Lower lobe of right lung (tissue), 2 donors: ENCODE results near the gene DNPEP. TPM values are rescaled to one million over a fixed set of nuclear protein-coding genes. Genes with fewer than 3 reads are reported as not detected.
A peak's percentile ranks its signal among the peaks of the same experiment; 100 is the strongest.

Experiments
- ATAC-seq, 2 donors: fragments of 200-7000 bp; cut with Tn5 transposase; one replicate each; pipeline ENCODE4 v1.9.1; 2020 to 2022; ENCODE audit warnings: mild to moderate bottlenecking in 2 of 2, moderate library complexity in 2 of 2
- DNase-seq: peaks from one replicate; pipeline ENCODE4 v3.0.0-alpha.2; 2020
- H3K27ac ChIP-seq: fragments of 200-600 bp; one replicate; pipeline ENCODE4 v1.8.0; 2022
- H3K27me3 ChIP-seq: fragments of 200-600 bp; one replicate; pipeline ENCODE4 v1.8.0; 2022; ENCODE audit warnings: low read depth
- H3K36me3 ChIP-seq: fragments of 200-600 bp; one replicate; pipeline ENCODE4 v1.8.0; 2022; ENCODE audit warnings: mild to moderate bottlenecking
- H3K4me1 ChIP-seq: fragments of 200-600 bp; one replicate; pipeline ENCODE4 v1.8.0; 2022
- H3K4me3 ChIP-seq: fragments of 200-600 bp; one replicate; pipeline ENCODE4 v1.8.0; 2022; ENCODE audit warnings: mild to moderate bottlenecking
- H3K9me3 ChIP-seq: fragments of 200-600 bp; one replicate; pipeline ENCODE4 v1.8.0; 2022
- intact Hi-C: fragments of 100-400 bp; cut with DNase I; formaldehyde crosslinking; loops from one replicate; pipeline ENCODE4 v1.11.0; 2022
- total RNA-seq: library from RNA; stranded (reverse); fragmentation: NEBNext Ultra II Directional; extraction: Animal tissue kit (Norgen Biotek cat#: 25700); gene quantifications from one replicate; pipeline ENCODE4 v1.2.1, GENCODE V29; 2021
- TF ChIP-seq, protein P1 (sequence below): fragments of 200-600 bp; IDR thresholded peaks from one replicate; pipeline ENCODE4 v1.8.0; 2022; ENCODE audit warnings: antibody characterized with exemption, mild to moderate bottlenecking
- donor health status: DM: no; HTN: yes; CAD: no; lungs with severe emphysema.

Gene DNPEP
- total RNA-seq, 1 donor from 2014 or later = 79.5 TPM

DNA sequence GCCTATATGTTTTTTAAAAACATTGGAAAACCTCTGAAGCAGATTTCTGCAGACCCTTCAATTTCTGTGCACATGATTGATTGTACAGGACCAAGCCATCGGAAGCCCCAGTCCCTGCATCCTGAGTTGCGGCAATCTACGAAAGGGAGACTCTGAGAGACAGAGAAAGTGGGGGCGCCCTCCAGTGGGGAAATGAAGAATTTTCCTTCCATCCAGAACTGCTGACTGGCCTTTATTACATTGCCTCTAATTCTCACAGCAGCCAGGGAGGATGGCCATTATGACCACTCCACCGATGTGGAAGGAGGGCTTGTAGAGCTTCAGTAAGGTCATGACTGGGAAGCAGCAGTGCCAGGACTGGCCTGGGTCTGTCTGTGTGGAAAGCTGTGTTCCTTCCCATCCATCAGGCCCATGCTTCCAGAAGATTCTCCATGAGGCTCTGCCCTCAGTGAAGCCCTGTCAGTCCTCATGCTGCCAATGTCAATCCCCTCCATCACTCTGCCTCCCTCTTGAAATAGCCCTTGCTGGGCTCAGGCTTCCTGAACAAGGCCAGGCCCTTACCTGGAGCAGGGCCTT lies 35.2 kb downstream of the DNPEP start:
- H3K9me3 ChIP-seq = no peaks in the 10 kb centered on the region
- H3K4me1 ChIP-seq = no peaks in the 10 kb centered on the region
- no peak overlapping the region for H3K27ac ChIP-seq
- peak; percentile 55 for DNase-seq
- no peak overlapping the region for H3K4me3 ChIP-seq
- intact Hi-C loops = no loop called here
- H3K36me3 ChIP-seq = no peaks in the 10 kb centered on the region
- ATAC-seq = peak; percentile 68 to 79
- TF ChIP-seq, protein P1, sequence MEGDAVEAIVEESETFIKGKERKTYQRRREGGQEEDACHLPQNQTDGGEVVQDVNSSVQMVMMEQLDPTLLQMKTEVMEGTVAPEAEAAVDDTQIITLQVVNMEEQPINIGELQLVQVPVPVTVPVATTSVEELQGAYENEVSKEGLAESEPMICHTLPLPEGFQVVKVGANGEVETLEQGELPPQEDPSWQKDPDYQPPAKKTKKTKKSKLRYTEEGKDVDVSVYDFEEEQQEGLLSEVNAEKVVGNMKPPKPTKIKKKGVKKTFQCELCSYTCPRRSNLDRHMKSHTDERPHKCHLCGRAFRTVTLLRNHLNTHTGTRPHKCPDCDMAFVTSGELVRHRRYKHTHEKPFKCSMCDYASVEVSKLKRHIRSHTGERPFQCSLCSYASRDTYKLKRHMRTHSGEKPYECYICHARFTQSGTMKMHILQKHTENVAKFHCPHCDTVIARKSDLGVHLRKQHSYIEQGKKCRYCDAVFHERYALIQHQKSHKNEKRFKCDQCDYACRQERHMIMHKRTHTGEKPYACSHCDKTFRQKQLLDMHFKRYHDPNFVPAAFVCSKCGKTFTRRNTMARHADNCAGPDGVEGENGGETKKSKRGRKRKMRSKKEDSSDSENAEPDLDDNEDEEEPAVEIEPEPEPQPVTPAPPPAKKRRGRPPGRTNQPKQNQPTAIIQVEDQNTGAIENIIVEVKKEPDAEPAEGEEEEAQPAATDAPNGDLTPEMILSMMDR = peak; percentile 66
- H3K27me3 ChIP-seq = peaks cover 29% of the 10 kb centered on the region

DNA sequence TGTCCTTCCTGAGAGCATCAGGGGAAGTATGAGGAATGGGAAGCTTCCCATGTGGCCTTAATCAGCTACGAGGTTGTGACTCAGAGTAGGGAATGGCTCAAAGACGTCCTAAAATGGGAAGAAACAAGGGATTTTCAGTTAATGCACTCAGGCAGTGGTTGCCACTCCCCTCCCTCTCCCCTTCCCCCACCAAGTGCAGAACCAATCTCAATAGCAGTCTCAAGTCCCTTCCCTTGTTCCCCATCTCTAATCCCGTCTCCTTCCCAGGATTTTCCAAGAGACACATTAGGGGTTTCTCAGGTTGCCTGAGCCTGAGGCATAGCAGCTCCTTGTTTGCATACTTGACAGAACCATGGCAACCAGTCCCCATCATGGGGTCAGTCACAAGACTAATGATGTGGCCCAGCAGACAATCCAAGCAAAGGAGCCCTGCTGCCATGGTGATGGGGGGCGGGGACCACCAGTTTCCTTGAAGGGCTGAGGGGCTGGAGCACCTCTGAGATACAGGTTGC lies 36.9 kb downstream of the DNPEP start:
- Histone ChIP-seq H3K27ac (no peak overlapping the region), H3K36me3 (no peaks in the 10 kb centered on the region), H3K4me1 (no peaks in the 10 kb centered on the region), H3K27me3 (peaks cover 17% of the 10 kb centered on the region), H3K9me3 (no peaks in the 10 kb centered on the region), H3K4me3 (no peak overlapping the region)
- ATAC-seq (no peak), DNase-seq (no peak)
- TF ChIP-seq, protein P1 = no peak
- intact Hi-C loops = no loop called here

DNA sequence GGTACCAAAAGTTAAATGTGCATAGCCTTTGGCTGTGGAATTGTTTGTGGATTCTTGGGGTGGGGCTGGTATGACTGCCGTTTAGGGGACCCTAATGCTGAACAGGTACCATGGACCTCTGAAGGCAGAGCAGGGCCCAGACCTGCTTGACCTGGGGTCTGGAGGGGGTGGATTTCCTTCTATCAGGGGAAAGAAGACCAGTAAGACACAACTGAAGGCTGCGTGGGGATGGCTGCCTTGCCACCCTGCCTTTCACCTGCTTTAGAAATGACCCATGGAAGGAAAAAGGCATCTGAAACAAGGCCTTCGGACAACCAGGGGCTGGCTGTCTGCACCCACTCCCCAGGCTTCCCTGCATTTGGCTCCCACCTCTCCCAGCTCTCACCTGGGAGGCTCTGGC lies 37.5 kb downstream of the DNPEP start:
- H3K27ac ChIP-seq = no peak overlapping the region
- intact Hi-C loops = no loop called here
- peaks cover 16% of the 10 kb centered on the region for H3K27me3 ChIP-seq
- H3K36me3 ChIP-seq = no peaks in the 10 kb centered on the region
- ATAC-seq = no peak
- no peak overlapping the region for H3K4me3 ChIP-seq
- no peaks in the 10 kb centered on the region for H3K9me3 ChIP-seq
- DNase-seq = no peak
- no peaks in the 10 kb centered on the region for H3K4me1 ChIP-seq
- TF ChIP-seq, protein P1 = no peak

DNA sequence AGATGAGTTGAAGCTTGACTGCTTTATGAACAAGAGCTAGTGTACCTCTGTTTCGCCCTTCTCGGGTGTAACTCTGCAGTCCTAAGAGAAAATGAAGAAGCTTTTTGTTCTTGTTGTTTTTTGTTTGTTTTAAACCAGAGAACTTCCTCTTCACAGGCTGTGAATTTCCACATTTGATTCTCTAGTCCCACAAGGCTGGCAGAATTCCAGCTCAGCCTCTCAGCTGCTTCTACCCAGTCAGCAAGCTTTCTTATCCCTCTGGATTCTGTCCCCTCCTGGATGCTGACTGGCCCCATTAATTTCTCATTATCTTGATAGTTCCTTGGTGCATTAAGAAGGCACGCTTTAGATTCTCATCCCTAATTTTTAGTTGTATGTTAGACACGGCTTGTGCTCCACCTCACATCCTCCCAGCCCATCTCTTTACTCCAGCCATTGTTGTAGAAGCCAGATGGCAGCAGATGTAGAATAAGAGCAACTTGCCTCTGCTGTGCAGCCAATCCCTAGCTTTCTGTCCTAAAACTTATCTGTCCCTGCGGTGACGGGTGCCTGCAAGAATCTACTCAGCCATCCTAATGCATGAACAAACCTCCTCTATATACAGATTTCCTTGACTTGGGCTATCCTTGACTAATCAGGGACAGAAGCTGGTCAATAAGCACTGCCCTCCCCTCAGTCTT lies 42.8 kb downstream of the DNPEP start:
- Histone ChIP-seq H3K36me3 (no peaks in the 10 kb centered on the region), H3K4me3 (no peak overlapping the region), H3K27ac (no peak overlapping the region), H3K4me1 (peaks cover 7% of the 10 kb centered on the region), H3K27me3 (no peaks in the 10 kb centered on the region), H3K9me3 (no peaks in the 10 kb centered on the region)
- TF ChIP-seq, protein P1 = no peak
- ATAC-seq = peak in 1 of 2 donors; percentile 11
- intact Hi-C loops = no loop called here
- DNase-seq = peak; percentile 67

DNA sequence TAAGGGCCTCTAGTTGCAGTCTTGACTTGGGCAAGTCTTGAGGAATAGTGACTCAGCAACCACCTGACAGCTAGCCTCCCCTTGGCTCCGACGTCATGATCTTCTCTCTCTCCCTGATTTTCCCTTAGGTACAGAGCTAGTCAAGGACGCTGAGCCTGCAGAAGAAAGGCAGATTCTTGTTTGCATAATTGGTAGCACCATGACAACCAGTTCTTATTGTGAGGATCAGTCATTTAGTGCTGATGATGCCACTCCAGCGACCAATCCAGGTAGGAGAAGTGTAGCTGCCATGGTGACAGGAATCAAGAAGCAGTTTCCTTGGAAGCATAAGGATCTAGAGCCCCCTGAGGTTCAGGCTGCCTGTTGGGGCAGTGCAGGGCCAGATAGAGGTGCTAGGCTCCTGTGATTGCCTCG lies 52.3 kb downstream of the DNPEP start:
- ATAC-seq (no peak), DNase-seq (no peak)
- Histone ChIP-seq H3K9me3 (no peaks in the 10 kb centered on the region), H3K36me3 (no peaks in the 10 kb centered on the region), H3K27ac (no peak overlapping the region), H3K27me3 (peaks cover 51% of the 10 kb centered on the region), H3K4me3 (no peak overlapping the region), H3K4me1 (no peaks in the 10 kb centered on the region)
- TF ChIP-seq, protein P1 = no peak
- intact Hi-C loops = no loop called here
